ENCODE measurements around the gene BUD31. TPM values are rescaled to one million over a fixed set of nuclear protein-coding genes. Genes with fewer than 3 reads are reported as not detected.
A peak's percentile ranks its signal among the peaks of the same experiment; 100 is the strongest.

Gene BUD31
- total and polyA plus RNA-seq, 10 of the 15 experiments (the other 5 are each of a cell fraction or from before 2014, with no cell fraction given): 74.2 to 317 (median 130) TPM

GRCh38 chr7:99438573-99439480 is 30.1 kb downstream of the BUD31 start, which contains the start of the genes CPSF4 and PTCD1 (continued):
- TF ChIP-seq, protein P1, sequence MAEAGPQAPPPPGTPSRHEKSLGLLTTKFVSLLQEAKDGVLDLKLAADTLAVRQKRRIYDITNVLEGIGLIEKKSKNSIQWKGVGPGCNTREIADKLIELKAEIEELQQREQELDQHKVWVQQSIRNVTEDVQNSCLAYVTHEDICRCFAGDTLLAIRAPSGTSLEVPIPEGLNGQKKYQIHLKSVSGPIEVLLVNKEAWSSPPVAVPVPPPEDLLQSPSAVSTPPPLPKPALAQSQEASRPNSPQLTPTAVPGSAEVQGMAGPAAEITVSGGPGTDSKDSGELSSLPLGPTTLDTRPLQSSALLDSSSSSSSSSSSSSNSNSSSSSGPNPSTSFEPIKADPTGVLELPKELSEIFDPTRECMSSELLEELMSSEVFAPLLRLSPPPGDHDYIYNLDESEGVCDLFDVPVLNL (IDR thresholded peaks at IDR 0.05; ENCODE audit: low read depth, low read length): 0 out of 2 replicates have a peak, but pooled peaks have one; percentile 25
- TF ChIP-seq TCF12 (IDR thresholded peaks at IDR 0.05; ENCODE audit: low read depth, low read length): peak; percentile 58; the same call in 1 of the 2 replicates
- peak; percentile 40; the same call in 1 of the 2 replicates for TF ChIP-seq PML (IDR thresholded peaks at IDR 0.05; ENCODE audit: low read length)
- peak; percentile 42 to 45; a peak in 2 of 3 replicates for TF ChIP-seq EGR1 (IDR thresholded peaks at IDR 0.05; ENCODE audit: borderline replicate concordance in 1 of 2, low read depth in 2 of 2, low read length in 2 of 2)
- TF ChIP-seq ZNF592 (IDR thresholded peaks at IDR 0.05): 0 out of 2 replicates have a peak, but pooled peaks have one; percentile 81
- peak; percentile 89 for TF ChIP-seq POLR2A (IDR thresholded peaks at IDR 0.05; ENCODE audit: low read depth, low read length)
- TF ChIP-seq ZZZ3 (IDR thresholded peaks at IDR 0.05; ENCODE audit: control insufficient read depth, insufficient read length, low read depth): no peak
- TF ChIP-seq RELA (IDR thresholded peaks at IDR 0.05; ENCODE audit: borderline replicate concordance, partially characterized antibody): peak; percentile 69
- no peak for TF ChIP-seq EZH2 (IDR thresholded peaks at IDR 0.05; ENCODE audit: borderline replicate concordance, control insufficient read depth, low read depth, low read length)
- TF ChIP-seq TARDBP (IDR thresholded peaks at IDR 0.05; ENCODE audit: borderline replicate concordance): 0 out of 2 replicates have a peak, but pooled peaks have one; percentile 39
- TF ChIP-seq IKZF1 (conservative IDR thresholded peaks at IDR 0.05): peak; percentile 93
